NOMO-1 (cell line): Measurements from ENCODE around the gene DNAJA4.
A peak's percentile ranks its signal among the peaks of the same experiment; 100 is the strongest.
"Not testable (repeated sequence)": the region's sequence is repeated elsewhere in the genome, so short reads cannot be mapped to it uniquely, and the experiment has no call there.

ENCODE experiments used
- DNase-seq, 2 experiments: peaks; one replicate each; lab custom pipeline; 2025; ENCODE audit not compliant: unreplicated experiment in 2 of 2; lab: John Stamatoyannopoulos, UW

DNAJA4 gene

GRCh38 chr15:78243491-78243941, 20.8 kb upstream of the DNAJA4 start:
- no peak for DNase-seq

- DNase-seq, result no peak
Measured at GRCh38 chr15:78244101-78244500, 20.3 kb upstream of the DNAJA4 start.

GRCh38 chr15:78244893-78245292, 19.5 kb upstream of the DNAJA4 start:
- no peak for DNase-seq

- not testable (repeated sequence) for DNase-seq
Measured at GRCh38 chr15:78245392-78245791, 19.0 kb upstream of the DNAJA4 start.

GRCh38 chr15:78245976-78246620, 18.3 kb upstream of the DNAJA4 start:
- DNase-seq, result not testable (repeated sequence)

GRCh38 chr15:78247911-78248310, 16.5 kb upstream of the DNAJA4 start:
- DNase-seq, result no peak

- DNase-seq, result no peak
Measured at GRCh38 chr15:78249131-78249530, 15.2 kb upstream of the DNAJA4 start.

- no peak for DNase-seq
Measured at GRCh38 chr15:78251136-78251535, 13.2 kb upstream of the DNAJA4 start.

- no peak for DNase-seq
Measured at GRCh38 chr15:78255421-78256043, 8.8 kb upstream of the DNAJA4 start.

- no peak for DNase-seq
Measured at GRCh38 chr15:78256044-78256437, 8.3 kb upstream of the DNAJA4 start.

GRCh38 chr15:78257681-78258080, 6.7 kb upstream of the DNAJA4 start:
- no peak for DNase-seq

GRCh38 chr15:78259232-78259631, 5.1 kb upstream of the DNAJA4 start:
- no peak for DNase-seq

- DNase-seq, result no peak
Measured at GRCh38 chr15:78260489-78260888, 3.9 kb upstream of the DNAJA4 start.

GRCh38 chr15:78261062-78261461, 3.3 kb upstream of the DNAJA4 start:
- no peak for DNase-seq

- DNase-seq, result no peak
Measured at GRCh38 chr15:78263351-78263781, 996 bp upstream of the DNAJA4 start.

- no peak for DNase-seq
Measured at GRCh38 chr15:78263907-78264303, 457 bp upstream of the DNAJA4 start.

GRCh38 chr15:78265137-78265460, 737 bp downstream of the DNAJA4 start:
- DNase-seq, result no peak

- peak; percentile 31 to 48 for DNase-seq
Measured at GRCh38 chr15:78265752-78266224, 1.4 kb downstream of the DNAJA4 start.

GRCh38 chr15:78266229-78266628, 1.9 kb downstream of the DNAJA4 start:
- DNase-seq, result no peak

GRCh38 chr15:78266806-78267205, 2.4 kb downstream of the DNAJA4 start:
- no peak for DNase-seq

GRCh38 chr15:78272316-78272715, 8.0 kb downstream of the DNAJA4 start:
- DNase-seq, result no peak

- no peak for DNase-seq
Measured at GRCh38 chr15:78272776-78273175, 8.4 kb downstream of the DNAJA4 start.

GRCh38 chr15:78274994-78275393, 10.6 kb downstream of the DNAJA4 start:
- no peak for DNase-seq
